ENCODE data around the gene STK4.

Gene STK4

DNA sequence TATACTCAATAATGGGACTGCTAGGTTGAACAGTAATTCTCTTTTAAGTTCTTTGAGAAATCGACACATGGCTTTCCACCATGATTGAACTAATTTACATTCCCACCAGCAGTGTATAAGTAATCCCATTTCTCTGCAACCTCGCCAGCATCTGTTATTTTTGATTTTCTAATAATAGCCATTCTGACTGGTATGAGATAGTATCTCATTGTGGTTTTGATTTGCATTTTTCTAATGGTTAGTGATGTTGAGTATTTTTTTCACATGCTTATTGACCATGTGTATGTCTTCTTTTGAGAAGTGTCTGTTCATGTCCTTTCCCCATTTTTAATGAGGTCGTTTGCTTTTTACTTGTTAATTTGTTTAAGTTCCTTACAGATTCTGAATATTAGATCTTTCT, 66.5 kb downstream of the STK4 start:
- no peak for DNase-seq

DNA sequence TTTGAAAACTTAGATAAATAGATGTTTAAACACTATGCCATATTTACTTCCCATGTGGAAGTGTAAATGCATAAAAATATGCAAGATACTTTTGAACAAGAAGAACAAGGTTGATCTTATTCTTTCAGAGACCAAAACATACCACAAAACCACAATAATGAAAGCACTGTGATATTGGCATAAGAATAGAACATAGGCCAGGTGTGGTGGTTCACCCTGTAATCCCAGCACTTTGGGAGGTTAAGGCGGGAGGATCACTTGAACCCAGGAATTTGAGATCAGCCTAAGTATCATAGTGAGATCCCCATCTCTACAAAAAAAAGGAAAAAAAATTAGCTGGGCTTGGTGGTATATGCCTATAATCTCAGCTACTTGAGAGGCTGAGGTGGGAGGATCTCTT, 68.1 kb downstream of the STK4 start:
- DNase-seq: no peak

DNA sequence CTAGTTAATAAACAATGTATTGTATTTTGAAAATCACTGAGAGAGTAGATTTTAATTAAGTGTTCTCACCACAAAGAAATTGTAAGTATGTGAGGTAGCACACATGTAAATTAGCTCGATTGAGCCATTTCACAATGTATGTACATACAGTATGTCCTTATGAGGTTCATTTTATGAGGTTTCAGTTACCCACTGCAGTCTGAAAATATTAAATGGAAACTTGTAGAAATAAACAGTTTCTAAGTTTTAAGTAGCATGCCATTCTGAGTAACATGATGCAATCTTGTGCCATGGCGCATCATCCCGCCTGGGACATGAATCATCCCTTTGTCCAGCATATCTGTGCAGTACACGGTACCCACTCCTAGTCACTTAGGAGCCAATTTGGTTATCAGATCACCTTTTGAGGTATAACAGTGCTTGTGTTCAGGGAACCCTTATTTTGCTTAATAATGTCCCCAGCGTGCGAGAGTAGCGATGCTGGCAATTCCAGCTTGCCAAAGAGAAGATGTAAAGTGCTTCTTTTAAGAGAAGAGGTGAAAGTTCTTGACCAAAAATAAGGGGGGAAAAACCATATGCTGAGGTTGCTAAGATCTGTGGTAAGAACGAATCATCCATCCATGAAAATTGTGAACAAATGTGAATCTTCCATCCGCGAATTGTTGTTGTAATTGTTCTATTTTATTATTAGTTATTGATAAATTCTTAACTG, 69.9 kb downstream of the STK4 start:
- peak; percentile 79 for DNase-seq

DNA sequence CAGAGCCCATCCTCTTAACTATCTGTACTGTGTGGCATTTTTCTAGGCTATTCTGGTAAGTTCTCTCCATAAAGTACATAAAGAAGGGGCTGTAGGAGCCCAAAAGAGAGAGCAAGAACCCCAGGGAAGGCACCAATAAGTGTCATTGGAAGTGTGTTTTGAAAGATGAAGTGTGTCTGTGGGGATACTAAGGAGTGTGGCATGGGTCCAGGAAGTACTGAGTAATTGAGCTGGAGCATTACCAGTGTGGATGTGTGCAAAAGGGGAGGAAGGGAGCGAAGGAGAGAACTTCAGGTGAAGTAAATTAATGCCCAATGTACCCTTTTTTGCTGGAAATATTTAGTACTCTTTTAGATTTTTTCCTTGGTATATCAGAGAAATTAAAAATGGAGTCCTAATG, 70.7 kb downstream of the STK4 start:
- no peak for DNase-seq

DNA sequence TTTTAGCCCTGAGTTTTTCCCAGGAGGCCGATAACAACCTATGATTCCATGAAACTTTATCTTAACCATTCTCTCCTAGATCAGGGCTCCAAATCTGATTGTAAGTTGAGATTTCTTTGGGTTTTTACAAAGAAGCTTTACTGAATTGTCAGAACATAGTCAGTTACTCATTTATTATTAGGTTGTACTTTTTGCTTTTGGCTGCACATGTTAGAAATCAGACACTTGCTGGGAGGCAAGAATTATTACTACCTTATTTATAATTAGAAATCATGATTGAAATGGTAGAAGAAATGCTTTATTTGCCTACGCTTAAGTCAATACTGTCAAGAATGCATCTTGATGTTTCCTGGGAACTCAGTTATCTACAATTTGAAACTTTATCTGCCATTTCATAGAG, 71.3 kb downstream of the STK4 start:
- DNase-seq: no peak

DNA sequence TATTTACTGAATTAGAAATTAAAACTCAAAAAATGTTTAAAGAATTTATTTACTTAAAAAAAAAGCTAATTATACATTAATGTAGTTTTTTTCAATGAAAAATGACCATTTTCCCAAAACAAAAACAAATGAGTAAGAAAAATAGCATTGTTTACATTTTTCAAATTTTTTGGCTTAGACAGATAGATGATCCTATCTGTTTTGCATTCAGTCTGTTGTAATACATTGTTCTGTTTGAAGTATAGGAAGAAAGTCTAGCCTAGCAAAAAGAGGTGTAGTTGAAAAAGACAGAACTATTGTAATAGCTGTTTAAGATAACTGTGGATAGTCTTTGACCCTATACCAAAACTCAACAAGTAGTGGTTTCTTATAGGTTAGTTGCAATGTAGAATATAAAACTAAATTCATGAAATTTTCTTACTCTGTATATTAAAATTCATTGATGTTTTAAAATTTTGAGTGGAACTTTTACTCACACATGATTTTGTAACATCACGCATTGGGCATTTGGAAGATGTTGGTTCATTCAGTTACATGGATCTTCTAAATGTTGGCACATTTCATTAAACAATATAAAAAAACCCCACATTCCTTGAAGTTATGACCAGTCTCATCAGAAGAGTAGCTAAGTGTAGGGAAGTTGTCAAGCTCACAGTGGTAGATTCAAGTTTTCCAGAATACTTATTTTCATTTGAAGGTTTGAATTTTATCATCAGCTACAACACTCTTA, 72.6 kb downstream of the STK4 start:
- no peak for DNase-seq

DNA sequence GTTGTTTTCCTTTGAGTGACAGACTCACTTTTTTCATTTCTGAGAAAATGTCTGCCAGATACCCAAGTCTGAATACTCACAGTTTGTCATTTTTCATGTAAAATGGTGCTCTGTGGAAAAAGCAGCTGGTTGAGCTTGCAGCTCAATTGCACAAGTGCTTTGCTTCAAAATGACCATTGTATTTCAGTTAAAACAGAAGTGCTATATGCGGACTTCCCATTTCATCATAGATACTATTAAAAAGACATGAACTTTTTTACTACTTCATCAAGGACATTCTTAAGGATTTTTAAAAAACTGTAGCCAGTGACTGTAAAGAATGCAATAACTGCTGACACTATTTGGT, 73.1 kb downstream of the STK4 start:
- no peak for DNase-seq

DNA sequence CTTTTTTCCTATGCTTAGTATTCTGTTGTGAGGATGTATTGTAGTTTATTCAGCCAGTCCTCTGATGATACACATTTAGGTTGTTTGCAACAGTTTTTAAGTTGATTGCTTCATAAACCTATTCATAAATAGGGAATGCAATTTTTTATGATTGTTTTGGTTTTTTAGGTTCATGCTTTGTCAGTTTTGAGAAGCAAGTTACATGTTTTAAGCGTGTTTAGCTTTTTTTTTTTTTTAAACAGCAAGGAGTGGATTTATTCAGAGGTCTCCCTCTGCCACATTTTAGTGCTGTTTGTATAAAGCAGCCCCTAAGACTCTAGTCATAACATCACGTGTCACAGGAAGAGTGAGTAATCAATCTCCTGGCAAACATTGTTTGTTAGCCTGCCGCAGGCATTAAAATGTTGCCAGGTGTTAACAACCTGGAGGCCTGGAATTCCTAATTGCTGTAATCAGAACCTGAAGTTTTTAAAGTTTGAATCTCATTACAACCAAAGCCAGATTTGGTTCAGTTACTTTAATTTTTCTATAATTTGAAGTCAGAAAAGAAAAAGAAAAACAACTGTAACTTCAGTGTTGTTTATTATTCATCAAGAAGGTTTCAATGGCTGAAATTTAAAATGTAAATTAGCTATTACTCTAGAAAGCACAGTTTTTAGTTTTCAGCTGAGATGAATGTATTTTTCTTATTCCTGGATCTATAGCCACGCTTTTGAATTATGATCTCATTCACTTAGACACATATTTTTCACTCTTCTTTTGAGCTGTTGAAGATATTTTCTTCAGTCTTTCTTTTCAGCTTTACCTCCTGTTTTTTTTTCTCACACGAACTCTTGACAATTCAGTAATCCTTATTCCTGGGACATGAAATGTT, 75.4 kb downstream of the STK4 start:
- DNase-seq: no peak

DNA sequence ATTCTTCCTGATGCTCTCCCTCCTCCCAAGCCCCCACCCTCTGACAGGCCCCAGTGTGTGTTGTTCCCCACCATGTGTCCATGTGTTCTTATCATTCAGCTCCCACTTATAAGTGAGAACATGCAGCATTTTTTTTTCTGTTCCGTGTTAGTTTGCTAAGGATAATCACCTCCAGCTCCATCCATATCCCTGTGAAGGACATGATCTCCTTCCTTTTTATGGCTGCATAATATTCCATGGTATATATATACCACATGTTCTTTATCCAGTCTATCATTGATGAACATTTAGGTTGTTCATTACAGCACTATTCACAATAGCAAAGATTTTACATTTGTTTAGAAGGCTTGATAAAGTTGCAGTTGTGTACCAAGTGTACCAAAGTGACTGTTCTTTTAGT, 76.7 kb downstream of the STK4 start:
- no peak for DNase-seq

DNA sequence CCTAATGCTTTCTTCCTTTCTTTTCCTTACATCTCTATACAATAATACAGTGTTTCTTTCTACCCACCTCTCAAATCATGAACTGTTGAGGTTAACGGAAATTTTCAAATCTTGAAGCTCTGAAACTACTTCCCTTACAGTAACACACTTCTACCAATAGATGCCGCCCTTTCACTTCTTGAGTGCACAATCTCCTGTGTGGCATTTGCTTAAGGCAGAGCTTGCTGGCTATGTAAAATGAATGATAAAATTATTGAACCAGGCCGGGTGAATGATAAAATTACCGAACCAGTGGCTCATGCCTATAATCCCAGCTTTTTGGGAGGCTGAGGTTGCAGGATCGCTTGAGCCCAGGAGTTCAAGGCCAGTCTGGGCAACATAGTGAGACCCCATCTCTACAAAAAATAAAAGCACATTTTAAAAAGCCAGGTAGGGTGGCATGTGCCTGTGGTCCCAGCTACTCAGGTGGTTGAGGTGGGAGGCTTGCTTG, 77.8 kb downstream of the STK4 start:
- DNase-seq: peak; percentile 33

DNA sequence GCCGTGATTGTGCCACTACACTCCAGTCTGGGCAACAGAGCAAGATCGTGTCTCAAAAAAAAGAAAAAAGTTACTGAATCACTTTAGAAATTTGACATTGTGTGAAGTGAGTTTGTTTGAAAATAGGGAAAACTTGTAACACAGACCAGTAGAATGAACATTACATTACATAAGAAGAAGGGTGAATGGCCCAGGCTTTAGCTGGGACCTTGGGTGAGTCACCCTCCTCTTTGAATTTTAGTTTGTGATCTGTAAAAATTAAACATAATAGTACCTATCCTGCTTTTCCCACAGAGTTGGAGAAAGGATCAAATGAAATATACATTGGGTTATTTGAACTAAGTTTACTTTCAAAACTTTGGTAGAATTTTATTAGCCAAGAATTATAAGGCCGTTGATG, 78.3 kb downstream of the STK4 start:
- no peak for DNase-seq

DNA sequence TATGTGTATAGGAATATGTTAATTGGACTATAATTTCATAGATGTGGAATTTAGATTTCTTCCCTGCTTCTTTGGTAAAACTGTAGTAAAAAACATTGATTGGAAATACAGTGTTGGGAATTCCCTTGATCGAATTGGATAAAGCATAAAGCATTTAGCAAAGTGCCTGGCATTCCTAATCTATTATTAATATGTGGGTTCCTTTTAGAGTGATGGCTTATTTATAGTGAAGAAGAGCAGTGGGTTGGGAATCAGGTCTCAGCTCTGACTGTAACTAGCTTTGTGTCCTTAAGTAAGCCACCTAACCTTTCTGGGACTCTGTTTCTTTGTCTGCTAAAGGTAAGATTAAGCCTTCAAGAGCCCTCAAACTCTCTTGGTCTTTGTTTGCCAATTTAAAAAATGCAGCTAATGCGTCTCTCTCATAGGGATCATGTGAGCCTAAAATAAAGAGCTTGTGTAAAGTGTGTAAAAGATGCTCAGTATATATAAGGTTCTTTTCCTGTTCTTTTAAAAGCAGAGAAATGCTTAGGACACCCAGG, 81.3 kb downstream of the STK4 start:
- no peak for DNase-seq

DNA sequence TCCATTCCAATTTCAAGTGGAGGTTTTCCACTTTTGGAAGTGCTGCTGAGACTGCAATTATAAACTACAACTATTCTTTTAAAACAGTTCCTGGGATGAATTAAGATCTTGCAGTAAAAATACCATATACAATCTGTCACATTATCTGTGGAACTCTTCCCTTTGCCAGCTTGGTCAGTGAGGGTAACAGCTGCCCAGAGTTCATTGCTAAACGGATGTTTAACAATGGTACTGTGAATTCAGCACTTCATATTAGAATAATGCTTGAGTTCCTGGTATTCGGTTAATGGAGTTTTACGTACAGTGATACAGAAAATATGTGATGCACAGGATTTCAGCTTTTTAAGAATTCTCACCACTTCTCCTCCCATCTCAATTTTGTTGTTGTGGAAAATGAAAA, 83.1 kb downstream of the STK4 start:
- DNase-seq: no peak

DNA sequence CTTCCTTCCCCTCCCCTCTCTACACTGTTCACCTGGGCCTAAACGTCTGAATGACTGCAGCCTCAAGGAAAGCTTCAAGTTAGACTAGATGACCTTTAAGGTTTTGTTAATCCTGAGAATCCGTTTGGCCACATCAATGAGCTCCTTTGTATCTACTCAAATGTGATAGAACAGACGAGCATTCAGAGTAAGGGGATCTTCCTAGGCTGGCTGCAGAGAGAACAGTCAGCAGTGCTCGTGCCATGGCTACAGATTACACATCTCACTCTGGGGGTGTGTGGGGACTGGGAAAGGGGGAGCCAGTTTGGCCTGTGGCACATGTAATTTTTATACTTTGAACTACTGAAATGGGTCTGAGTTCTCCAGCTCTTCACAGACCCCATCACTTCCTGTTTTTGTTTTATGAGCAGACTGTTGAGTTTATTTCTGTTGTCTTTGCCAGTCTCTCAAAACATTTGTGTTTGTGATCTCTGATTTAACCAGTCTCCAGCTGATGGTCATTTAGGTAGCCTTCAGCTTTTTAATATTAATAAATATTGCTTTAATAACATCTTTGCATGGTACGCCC, 83.7 kb downstream of the STK4 start:
- peak; percentile 36 for DNase-seq

DNA sequence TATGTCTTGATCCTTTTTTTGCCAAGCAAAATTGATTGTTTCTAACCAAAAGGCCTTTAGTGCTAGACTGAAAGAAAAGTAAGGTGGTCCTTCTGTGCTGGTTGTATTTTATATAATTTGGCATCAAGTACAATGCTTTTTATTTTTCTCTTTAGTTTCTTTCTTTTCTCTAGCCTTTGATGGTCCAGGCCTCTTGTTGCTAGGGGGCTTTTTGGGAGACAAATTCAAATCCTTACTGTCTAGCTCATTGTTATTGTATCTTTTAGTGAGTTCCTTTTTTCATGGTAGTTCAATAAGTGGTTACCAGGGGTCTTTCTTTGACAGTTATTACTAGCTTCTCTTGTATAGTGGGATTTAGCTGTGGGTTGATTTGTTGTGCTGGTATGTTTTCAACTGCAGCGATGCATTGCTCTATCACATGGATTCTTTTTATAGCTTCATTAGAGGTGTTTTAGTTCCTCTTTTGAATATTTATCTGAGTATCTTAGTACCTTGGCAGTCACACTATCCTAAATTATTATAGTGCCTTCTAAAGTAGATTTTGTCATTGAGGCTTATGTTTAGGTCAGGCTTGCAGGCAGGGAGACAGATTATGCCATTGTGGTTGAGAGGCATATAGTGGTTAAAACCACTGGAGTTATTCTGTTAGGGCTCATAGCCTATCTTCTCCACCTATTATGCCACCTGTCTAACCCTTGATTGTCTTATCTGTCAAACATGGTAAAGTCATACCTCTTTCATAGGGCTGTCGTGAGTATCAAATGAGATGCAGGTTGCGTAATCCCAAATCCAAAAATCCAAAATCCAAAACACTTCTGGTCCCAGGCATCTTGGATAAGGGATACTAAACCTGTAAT, 85.1 kb downstream of the STK4 start:
- no peak for DNase-seq

DNA sequence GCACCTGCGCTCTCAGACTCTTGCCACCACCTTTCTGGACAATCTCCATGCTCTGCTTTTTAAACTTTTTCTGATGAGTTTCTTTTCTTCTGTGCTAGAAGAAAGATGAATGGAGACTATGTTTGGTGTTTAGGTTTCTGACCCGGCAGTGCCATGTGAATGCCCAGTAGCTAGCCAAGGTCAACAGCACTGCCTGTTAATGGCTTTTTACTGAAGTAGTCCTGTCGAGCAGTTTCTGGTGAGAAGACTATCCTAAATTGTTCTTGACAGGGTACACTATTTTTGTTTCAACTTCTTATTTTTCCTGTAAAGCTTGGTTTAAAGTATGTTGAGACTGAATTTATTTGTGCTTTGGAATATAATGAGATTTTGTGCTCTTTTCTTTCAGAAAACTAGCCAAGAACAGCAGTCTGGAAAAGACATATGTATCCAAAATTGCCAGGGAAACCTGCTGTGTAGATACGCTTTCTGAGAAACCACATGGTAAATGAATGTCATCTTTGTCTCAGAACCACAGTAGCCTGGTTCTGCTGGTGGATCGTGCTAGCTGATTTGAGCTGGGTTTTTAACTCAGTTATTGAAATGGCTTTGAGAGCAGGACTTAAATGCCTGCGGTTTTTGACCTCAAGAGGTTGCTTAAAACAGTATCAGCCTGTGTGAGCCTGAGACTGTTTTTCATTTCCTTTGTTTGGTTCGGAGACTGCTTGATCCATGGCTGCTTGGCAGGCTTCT, 86.6 kb downstream of the STK4 start:
- DNase-seq: peak; percentile 18

DNA sequence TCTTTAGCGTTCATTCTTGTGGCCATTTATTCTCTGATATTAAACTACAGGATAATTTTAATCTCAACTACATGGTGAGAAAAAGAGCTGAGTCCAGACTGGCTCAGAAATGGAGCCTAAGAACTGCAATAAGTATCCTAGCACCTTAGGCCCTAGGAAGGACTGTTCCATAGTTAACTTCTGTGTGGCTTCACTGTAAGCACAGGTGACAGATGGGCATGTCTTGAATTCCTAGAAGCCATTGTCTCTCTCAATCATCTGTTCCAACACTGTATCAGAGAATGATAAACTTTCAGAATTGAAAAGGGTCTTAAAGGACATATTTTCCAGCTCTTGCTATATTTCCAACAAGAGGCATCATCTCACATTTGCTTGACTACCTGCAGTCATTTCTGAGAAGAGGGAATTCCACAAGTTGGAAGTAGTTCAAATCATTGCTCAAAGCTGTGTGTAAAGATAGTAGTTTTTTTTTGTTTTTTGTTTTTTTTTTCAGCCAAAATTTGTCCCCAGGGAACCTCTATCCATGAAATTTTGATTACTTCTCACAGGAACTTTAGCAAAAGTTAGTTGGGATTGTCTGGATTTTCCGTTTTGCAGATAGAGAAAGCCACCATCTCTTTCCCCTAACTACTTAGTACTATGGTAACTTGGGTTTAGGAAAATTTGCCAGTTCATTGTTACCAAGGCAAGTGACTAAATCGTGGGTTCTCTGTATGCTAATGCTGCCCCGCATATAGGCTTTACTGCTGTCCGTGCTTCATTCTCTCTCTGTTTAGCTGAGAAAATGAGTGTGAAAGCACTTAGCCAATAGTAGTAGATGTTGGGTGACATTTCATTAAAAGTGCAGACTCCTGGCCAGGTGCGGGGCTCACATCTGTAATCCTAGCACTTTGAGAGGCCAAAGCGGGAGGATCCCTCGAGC, 87.4 kb downstream of the STK4 start:
- DNase-seq: no peak

DNA sequence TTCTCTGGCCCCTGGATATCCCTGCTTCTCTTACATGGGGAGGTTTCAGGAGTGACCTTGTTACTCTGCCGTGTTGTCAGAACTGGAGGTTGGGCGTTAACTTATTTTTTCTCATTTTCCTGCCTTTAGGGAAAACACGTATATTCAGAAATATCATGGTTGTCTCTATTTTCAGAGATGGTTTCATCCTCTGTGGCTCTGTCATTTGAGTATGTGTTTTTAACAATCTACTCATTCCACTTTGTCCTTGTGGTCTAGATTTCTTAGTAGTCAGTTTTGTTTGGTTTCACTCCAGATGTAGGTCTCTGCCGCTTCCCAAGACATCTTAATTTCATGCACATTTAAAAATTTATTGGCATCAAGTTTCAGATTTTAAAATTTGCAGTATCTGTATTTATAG, 88.7 kb downstream of the STK4 start:
- DNase-seq: no peak

DNA sequence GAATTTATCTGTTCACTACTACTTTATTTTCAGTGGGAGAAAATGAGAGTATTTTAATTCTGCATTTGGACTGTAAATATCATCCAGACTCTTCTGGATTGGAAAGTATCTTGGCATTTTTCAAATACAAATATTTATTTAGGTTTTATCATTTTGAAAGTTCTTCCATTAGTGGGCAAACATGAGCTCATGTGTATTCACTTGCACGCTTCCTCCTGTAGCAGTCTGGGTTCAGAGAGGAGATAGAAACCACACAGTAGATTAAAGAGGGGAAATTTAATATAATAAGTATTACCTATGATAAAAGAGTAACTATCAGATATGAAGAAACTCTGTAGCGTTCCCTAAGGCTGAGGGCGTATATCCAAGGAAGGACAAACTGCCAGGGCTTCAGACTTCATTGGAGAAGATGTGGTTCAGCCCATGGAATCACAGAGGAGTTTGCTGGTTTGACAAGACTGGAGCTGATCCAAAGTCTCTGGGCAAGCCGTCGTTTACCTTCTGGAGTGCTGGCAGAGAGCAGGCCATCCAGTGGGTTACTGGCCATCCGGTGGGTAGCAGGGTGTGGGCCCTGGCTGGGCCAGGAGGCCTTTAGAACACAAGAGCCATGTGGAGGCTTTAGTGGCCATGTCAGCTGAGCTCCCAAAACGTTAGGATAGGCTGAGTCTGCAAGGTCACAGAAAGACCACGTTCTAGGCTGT, 90.3 kb downstream of the STK4 start:
- no peak for DNase-seq

All from stimulated activated CD4-positive, alpha-beta T cell treated with anti-CD3 and anti-CD28 coated beads, Interleukin-1b, Interleukin-23, amount 100 ng/mL, for 48 hours (primary cell).